Measurements from ENCODE around the gene VASH1.
A peak's percentile ranks its signal among the peaks of the same experiment; 100 is the strongest.

VASH1 gene

DNA sequence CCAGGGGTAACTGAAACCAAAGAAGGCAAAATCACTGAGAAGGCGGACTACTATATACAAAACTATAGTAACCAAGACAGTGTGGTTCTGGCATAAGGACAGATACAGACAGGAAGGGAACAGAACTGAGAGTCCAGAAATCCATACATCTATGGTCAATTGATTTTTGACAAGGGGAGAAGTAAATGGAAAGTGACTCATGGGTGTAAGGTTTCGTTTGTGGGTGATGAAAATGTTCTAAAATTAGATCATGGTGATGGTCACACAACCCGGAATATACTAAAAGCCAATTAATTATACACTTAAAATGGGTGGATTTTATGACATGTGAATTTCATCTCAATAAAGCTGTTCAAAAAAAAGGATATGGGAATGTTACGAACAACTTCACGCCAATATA is 32.7 kb downstream of the VASH1 start:
- no peaks in the 10 kb centered on the region for H3K4me1 Mint-ChIP-seq
- H3K9me3 Mint-ChIP-seq, result peaks cover 10% of the 10 kb centered on the region
- no peaks in the 10 kb centered on the region for H3K27me3 Mint-ChIP-seq (ENCODE audit: low read depth)
- TF ChIP-seq, protein P1, sequence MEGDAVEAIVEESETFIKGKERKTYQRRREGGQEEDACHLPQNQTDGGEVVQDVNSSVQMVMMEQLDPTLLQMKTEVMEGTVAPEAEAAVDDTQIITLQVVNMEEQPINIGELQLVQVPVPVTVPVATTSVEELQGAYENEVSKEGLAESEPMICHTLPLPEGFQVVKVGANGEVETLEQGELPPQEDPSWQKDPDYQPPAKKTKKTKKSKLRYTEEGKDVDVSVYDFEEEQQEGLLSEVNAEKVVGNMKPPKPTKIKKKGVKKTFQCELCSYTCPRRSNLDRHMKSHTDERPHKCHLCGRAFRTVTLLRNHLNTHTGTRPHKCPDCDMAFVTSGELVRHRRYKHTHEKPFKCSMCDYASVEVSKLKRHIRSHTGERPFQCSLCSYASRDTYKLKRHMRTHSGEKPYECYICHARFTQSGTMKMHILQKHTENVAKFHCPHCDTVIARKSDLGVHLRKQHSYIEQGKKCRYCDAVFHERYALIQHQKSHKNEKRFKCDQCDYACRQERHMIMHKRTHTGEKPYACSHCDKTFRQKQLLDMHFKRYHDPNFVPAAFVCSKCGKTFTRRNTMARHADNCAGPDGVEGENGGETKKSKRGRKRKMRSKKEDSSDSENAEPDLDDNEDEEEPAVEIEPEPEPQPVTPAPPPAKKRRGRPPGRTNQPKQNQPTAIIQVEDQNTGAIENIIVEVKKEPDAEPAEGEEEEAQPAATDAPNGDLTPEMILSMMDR (IDR thresholded peaks at IDR 0.05; ENCODE audit: unreplicated experiment in 3 of 3), result no peak
- H3K27ac Mint-ChIP-seq, result no peak overlapping the region
- no peak overlapping the region for H3K4me3 Mint-ChIP-seq
- peaks cover 86% of the 10 kb centered on the region for H3K36me3 Mint-ChIP-seq (ENCODE audit: low read depth)

DNA sequence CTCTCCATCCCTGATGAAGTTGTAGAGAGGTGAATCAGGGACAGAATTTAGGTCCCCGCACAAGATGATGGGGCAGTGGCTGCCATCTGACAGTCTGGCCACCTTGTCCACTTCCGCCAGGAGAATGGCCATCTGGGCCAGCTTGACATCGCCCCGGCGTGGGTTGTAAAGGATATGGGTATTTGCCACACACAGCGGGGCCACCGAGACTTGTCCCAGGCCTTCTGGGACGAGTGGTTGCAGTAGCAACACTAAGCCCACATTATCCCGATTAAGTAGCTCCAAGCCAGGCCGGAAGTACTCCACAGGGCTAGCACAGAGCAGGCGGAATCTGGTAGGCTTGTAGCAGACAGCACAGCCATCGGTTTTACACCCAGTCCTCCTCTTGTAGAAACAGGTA is 45.2 kb downstream of the VASH1 start:
- Mint-ChIP-seq H3K4me3 (no peak overlapping the region), H3K36me3 (ENCODE audit: low read depth) (peaks cover 71% of the 10 kb centered on the region), H3K4me1 (peaks cover 21% of the 10 kb centered on the region), H3K9me3 (no peaks in the 10 kb centered on the region), H3K27me3 (ENCODE audit: low read depth) (no peaks in the 10 kb centered on the region), H3K27ac (no peak overlapping the region)
- TF ChIP-seq, protein P1 (IDR thresholded peaks at IDR 0.05; ENCODE audit: unreplicated experiment in 3 of 3), result no peak

DNA sequence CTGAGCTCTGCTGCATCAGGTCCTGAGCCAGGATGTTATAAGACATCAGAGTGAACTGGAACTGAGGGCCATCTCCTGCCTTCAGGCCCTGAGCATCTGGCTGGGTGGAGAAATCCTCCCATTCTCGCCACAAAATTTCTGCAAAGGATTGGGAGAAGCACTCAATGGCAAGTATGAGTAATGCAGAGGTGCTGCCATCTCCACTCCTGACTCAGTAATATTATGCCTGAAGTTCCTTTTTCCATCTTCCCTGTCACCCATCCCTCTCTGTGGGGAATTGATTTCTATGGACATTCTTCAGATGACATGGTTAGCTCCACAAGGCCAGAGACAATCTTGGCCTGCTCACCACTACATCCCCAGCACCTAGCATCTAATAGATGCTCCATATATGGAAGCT is 46.7 kb downstream of the VASH1 start:
- no peaks in the 10 kb centered on the region for H3K27me3 Mint-ChIP-seq (ENCODE audit: low read depth)
- TF ChIP-seq, protein P1 (IDR thresholded peaks at IDR 0.05; ENCODE audit: unreplicated experiment in 3 of 3), result no peak
- H3K27ac Mint-ChIP-seq, result no peak overlapping the region
- H3K36me3 Mint-ChIP-seq (ENCODE audit: low read depth), result peaks cover 58% of the 10 kb centered on the region
- no peak overlapping the region for H3K4me3 Mint-ChIP-seq
- no peaks in the 10 kb centered on the region for H3K9me3 Mint-ChIP-seq
- H3K4me1 Mint-ChIP-seq, result peaks cover 24% of the 10 kb centered on the region

DNA sequence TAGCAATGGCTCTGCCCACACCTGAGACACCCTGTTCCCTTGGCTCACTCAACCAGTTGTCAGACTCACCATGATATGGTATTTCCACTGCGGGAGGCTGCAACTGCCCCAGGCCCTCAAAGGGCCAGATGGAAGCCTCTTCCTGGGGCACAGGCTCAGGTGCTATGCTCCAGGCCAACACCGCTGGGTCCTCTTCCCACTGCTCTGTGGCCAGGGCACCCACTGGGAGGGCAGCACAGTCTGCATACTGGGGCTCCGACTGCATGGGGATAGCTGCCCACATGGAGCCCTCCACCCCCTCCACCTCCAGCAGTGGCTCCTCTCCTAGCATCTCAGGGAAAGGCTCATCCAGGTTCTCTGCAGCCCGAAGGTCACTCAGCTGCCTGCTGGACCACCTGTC is 47.7 kb downstream of the VASH1 start:
- TF ChIP-seq, protein P1 (IDR thresholded peaks at IDR 0.05; ENCODE audit: unreplicated experiment in 3 of 3), result no peak
- peaks cover 27% of the 10 kb centered on the region for H3K4me1 Mint-ChIP-seq
- no peaks in the 10 kb centered on the region for H3K9me3 Mint-ChIP-seq
- H3K36me3 Mint-ChIP-seq (ENCODE audit: low read depth), result peaks cover 48% of the 10 kb centered on the region
- H3K27ac Mint-ChIP-seq, result no peak overlapping the region
- no peaks in the 10 kb centered on the region for H3K27me3 Mint-ChIP-seq (ENCODE audit: low read depth)
- H3K4me3 Mint-ChIP-seq, result no peak overlapping the region

DNA sequence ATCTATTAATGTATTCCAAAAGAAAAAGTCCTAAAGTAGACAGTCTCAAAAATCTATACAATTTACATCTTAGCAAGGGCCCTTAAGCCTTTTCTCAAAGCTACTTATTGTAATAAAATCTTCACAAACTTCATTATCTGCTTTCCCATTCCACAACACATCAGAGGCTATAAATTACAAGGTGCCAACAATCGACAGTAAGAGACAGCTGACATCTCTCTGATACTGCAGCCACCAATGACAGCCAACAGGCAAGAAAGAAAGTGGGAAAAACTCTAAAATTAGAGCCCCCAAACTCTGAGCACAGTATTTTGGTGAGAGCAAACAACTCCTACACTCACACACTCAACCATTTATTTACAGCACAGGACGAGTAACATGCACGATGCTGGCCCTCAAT is 49.3 kb downstream of the VASH1 start:
- Mint-ChIP-seq H3K4me3 (peak overlapping the region; percentile 92 to 99 (median 98)), H3K36me3 (ENCODE audit: low read depth) (peaks cover 38% of the 10 kb centered on the region), H3K27ac (peak overlapping the region; percentile 49 to 84 (median 82)), H3K9me3 (no peaks in the 10 kb centered on the region), H3K27me3 (ENCODE audit: low read depth) (no peaks in the 10 kb centered on the region), H3K4me1 (peaks cover 38% of the 10 kb centered on the region)
- TF ChIP-seq, protein P1 (IDR thresholded peaks at IDR 0.05; ENCODE audit: unreplicated experiment in 3 of 3), result no peak

DNA sequence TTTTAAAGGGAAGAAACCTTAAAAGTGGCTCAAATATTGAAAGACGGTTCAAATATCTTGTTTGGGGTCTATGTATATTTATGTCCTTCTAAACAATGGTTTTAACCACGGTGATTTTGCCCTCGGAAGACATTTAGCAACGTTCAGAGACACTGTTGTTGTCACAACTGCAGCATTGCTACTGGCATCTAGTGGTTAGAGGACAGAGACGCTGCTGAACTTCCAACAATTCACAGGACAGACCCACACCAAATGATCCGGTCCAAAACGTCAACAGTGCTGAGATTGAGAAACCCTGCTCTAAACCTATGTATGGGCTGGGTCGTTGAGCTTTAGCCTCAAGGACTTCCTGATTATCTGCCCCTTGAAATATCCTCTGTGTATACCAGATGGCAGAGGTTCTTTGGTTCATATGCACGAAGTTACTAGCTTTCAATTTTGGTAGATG is 49.7 kb downstream of the VASH1 start:
- H3K9me3 Mint-ChIP-seq, result no peaks in the 10 kb centered on the region
- H3K27ac Mint-ChIP-seq, result peak overlapping the region; percentile 49 to 84 (median 82)
- peak overlapping the region; percentile 92 to 99 (median 98) for H3K4me3 Mint-ChIP-seq
- peaks cover 33% of the 10 kb centered on the region for H3K36me3 Mint-ChIP-seq (ENCODE audit: low read depth)
- TF ChIP-seq, protein P1 (IDR thresholded peaks at IDR 0.05; ENCODE audit: unreplicated experiment in 3 of 3), result peak in 1 of 3 experiments; percentile 33
- H3K27me3 Mint-ChIP-seq (ENCODE audit: low read depth), result no peaks in the 10 kb centered on the region
- peaks cover 38% of the 10 kb centered on the region for H3K4me1 Mint-ChIP-seq
